Smooth muscle cell (in vitro differentiated cells): Measurements from ENCODE around the gene MYRIP. TPM values are rescaled to one million over a fixed set of nuclear protein-coding genes. Genes with fewer than 3 reads are reported as not detected.
"Not testable (repeated sequence)": the region's sequence is repeated elsewhere in the genome, so short reads cannot be mapped to it uniquely, and the experiment has no call there.

Experiments
- DNase-seq: peaks from one replicate; lab custom pipeline; 2025; ENCODE audit not compliant: unreplicated experiment; lab: John Stamatoyannopoulos, UW
- H2AFZ ChIP-seq: fragments of 200-600 bp; sonication (generic); 2 replicates; pipeline ENCODE4 v1.6.0; 2016; ENCODE audit warnings: antibody characterized with exemption, low read depth, mild to moderate bottlenecking
- H3F3A ChIP-seq: fragments of 200-600 bp; sonication (generic); 2 replicates; pipeline ENCODE4 v1.6.0; 2017; ENCODE audit warnings: antibody characterized with exemption, low read depth
- H3K27ac ChIP-seq: fragments of 200-600 bp; sonication (generic); 2 replicates; pipeline ENCODE4 v1.5.1; 2016; ENCODE audit warnings: low read depth, mild to moderate bottlenecking
- H3K27me3 ChIP-seq: fragments of 200-600 bp; sonication (generic); 2 replicates; pipeline ENCODE4 v1.6.1; 2016; ENCODE audit warnings: low read depth, mild to moderate bottlenecking
- H3K36me3 ChIP-seq: fragments of 200-600 bp; sonication (generic); 2 replicates; pipeline ENCODE4 v1.5.1; 2016; ENCODE audit warnings: low read depth
- H3K4me1 ChIP-seq: fragments of 200-600 bp; sonication (generic); 2 replicates; pipeline ENCODE4 v1.5.1; 2016; ENCODE audit warnings: low read depth
- H3K4me2 ChIP-seq: fragments of 200-600 bp; sonication (generic); 2 replicates; pipeline ENCODE4 v1.6.0; 2016; ENCODE audit warnings: mild to moderate bottlenecking
- H3K4me3 ChIP-seq: fragments of 200-600 bp; sonication (generic); 2 replicates; pipeline ENCODE4 v1.5.1; 2016; ENCODE audit warnings: mild to moderate bottlenecking
- H3K79me2 ChIP-seq: fragments of 200-600 bp; sonication (generic); 2 replicates; pipeline ENCODE4 v1.6.0; 2016; ENCODE audit warnings: low read depth, mild to moderate bottlenecking
- H3K9ac ChIP-seq: fragments of 200-600 bp; sonication (generic); 2 replicates; pipeline ENCODE4 v1.6.0; 2016; ENCODE audit warnings: low read depth
- H3K9me3 ChIP-seq: fragments of 200-600 bp; sonication (generic); replicated peaks from 2 replicates; pipeline ENCODE4 v1.5.1; 2016; ENCODE audit warnings: low read depth
- H4K20me1 ChIP-seq: fragments of 200-600 bp; sonication (generic); 2 replicates; pipeline ENCODE4 v1.6.0; 2016; ENCODE audit warnings: low read depth
- CTCF ChIP-seq: fragments of 200-600 bp; sonication (generic); IDR thresholded peaks from 2 replicates; pipeline ENCODE4 v1.5.1; 2017; ENCODE audit warnings: borderline replicate concordance, mild to moderate bottlenecking, antibody characterized with exemption; ENCODE audit not compliant: insufficient read depth, poor library complexity, severe bottlenecking
- WGBS: methylation state at CpG from one replicate; pipeline ENCODE4 v1.1.7; 2016; ENCODE audit warnings: low lambda C conversion rate; 5-methylcytosine and 5-hydroxymethylcytosine counted together
- polyA plus RNA-seq: library from polyadenylated mRNA; unstranded; fragments of >200 nt; fragmentation: Nextera tagmentation; extraction: Ambion mirVana; gene quantifications from 2 replicates; pipeline ENCODE4 v1.2.1, GENCODE V29; 2016
- total RNA-seq: library from RNA; depleted of rRNA; stranded (reverse); fragments of >200 nt; gene quantifications from 2 replicates; pipeline ENCODE4 v1.2.3, GENCODE V29; 2014

Gene MYRIP
- total and polyA plus RNA-seq, 2 experiments from 2014 or later = not detected

- H3K4me1 ChIP-seq = no peaks in the 10 kb centered on the region
Observed at GRCh38 chr3:40130721-40131120, 321.3 kb downstream of the MYRIP start.

DNA sequence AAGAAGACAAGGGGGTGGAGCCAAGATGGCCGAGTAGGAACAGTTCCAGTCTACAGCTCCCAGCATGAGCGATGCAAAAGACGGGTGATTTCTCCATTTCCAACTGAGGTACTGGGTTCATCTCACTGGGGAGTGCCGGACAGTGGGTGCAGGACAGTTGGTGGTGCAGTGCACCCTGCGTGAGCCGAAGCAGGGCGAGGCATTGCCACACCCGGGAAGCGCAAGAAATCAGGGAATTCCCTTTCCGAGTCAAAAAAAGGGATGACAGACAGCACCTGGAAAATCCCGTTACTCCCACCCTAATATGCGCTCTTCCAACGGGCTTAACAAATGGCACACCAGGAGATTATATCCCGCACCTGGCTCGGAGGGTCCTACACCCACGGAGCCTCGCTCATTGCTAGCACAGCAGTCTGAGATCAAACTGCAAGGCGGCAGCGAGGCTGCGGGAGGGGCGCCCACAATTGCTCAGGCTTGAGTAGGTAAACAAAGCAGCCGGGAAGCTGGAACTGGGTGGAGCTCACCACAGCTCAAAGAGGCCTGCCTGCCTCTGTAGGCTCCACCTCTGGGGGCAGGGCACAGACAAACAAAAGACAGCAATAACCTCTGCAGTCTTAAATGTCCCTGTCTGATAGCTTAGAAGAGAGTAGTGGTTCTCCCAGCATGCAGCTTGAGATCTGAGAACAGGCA, 324.6 kb downstream of the MYRIP start:
- 92% methylated on average over 22 of the region's 22 CpGs for WGBS
- not testable (repeated sequence) for H3K9me3 ChIP-seq

More at GRCh38 chr3:40130721-40131120, 321.3 kb downstream of the MYRIP start:
- H4K20me1 ChIP-seq = no peaks in the 10 kb centered on the region
- H3K27me3 ChIP-seq = no peaks in the 10 kb centered on the region
- H3K4me3 ChIP-seq = no peak overlapping the region
- no peak for TF ChIP-seq CTCF
- H3K9me3 ChIP-seq = no peaks in the 10 kb centered on the region
- no peaks in the 10 kb centered on the region for H3K36me3 ChIP-seq
- H3K79me2 ChIP-seq = no peaks in the 10 kb centered on the region
- no peak overlapping the region for H3K4me2 ChIP-seq
- DNase-seq = no peak
- H3K9ac ChIP-seq = no peak overlapping the region
- H2AFZ ChIP-seq = no peak overlapping the region
- no peak overlapping the region for H3K27ac ChIP-seq
- H3F3A ChIP-seq = no peaks in the 10 kb centered on the region

GRCh38 chr3:40137591-40138295, 328.3 kb downstream of the MYRIP start:
- Histone ChIP-seq H3F3A (no peaks in the 10 kb centered on the region), H3K27ac (no peak overlapping the region), H2AFZ (no peak overlapping the region), H3K4me2 (no peak overlapping the region), H3K79me2 (no peaks in the 10 kb centered on the region), H3K4me3 (no peak overlapping the region), H3K27me3 (no peaks in the 10 kb centered on the region), H3K9me3 (no peaks in the 10 kb centered on the region), H3K9ac (no peak overlapping the region), H3K4me1 (no peaks in the 10 kb centered on the region), H3K36me3 (no peaks in the 10 kb centered on the region), H4K20me1 (no peaks in the 10 kb centered on the region)
- no peak for TF ChIP-seq CTCF
- WGBS = 94% methylated on average over 5 of the region's 5 CpGs
- DNase-seq = no peak

More for the DNA sequence above, 324.6 kb downstream of the MYRIP start:
- H3F3A ChIP-seq, H3K27ac ChIP-seq, H3K79me2 ChIP-seq, H4K20me1 ChIP-seq, DNase-seq, H3K27me3 ChIP-seq, H3K9ac ChIP-seq, H3K4me3 ChIP-seq, H3K36me3 ChIP-seq, H3K4me2 ChIP-seq, H2AFZ ChIP-seq, H3K4me1 ChIP-seq: not testable (repeated sequence)

- no peaks in the 10 kb centered on the region for H3K9me3 ChIP-seq
- 84% methylated on average over 10 of the region's 10 CpGs for WGBS
- no peak overlapping the region for H3K4me3 ChIP-seq
- no peaks in the 10 kb centered on the region for H3K79me2 ChIP-seq
- H3K36me3 ChIP-seq = no peaks in the 10 kb centered on the region
- no peak overlapping the region for H3K4me2 ChIP-seq
- DNase-seq = no peak
- H3K9ac ChIP-seq = no peak overlapping the region
- H2AFZ ChIP-seq = no peak overlapping the region
- H3K4me1 ChIP-seq = no peaks in the 10 kb centered on the region
- no peaks in the 10 kb centered on the region for H3K27me3 ChIP-seq
- no peak overlapping the region for H3K27ac ChIP-seq
- H3F3A ChIP-seq = no peaks in the 10 kb centered on the region
- TF ChIP-seq CTCF = no peak
- H4K20me1 ChIP-seq = no peaks in the 10 kb centered on the region
Observed at GRCh38 chr3:40143283-40144090, 334.1 kb downstream of the MYRIP start.
